22Rv1 (cell line): ENCODE results near the gene CARMIL1.

ENCODE experiments used
- H3K27ac ChIP-seq: fragments of 450-650 bp; 2 replicates; pipeline ENCODE4 v1.5.1; 2017
- CTCF ChIP-seq: fragments of 450-650 bp; IDR thresholded peaks from 2 replicates; pipeline ENCODE4 v1.5.1; 2017; ENCODE audit warnings: mild to moderate bottlenecking
- ZFX ChIP-seq: fragments of 450-650 bp; IDR thresholded peaks from 2 replicates; pipeline ENCODE4 v1.6.1; 2017; ENCODE audit warnings: antibody characterized with exemption, borderline replicate concordance

CARMIL1 gene

GRCh38 chr6:25392372-25392771 is 113.2 kb downstream of the CARMIL1 start:
- TF ChIP-seq ZFX = no peak
- no peak for TF ChIP-seq CTCF
- no peak overlapping the region for H3K27ac ChIP-seq

GRCh38 chr6:25395731-25396130 is 116.6 kb downstream of the CARMIL1 start:
- no peak for TF ChIP-seq ZFX
- no peak for TF ChIP-seq CTCF
- H3K27ac ChIP-seq = no peak overlapping the region

GRCh38 chr6:25397406-25397805 is 118.2 kb downstream of the CARMIL1 start:
- no peak overlapping the region for H3K27ac ChIP-seq
- TF ChIP-seq ZFX (no peak), CTCF (no peak)

GRCh38 chr6:25399885-25400284 is 120.7 kb downstream of the CARMIL1 start:
- TF ChIP-seq ZFX (no peak), CTCF (no peak)
- H3K27ac ChIP-seq = no peak overlapping the region

- no peak overlapping the region for H3K27ac ChIP-seq
- TF ChIP-seq ZFX = no peak
- TF ChIP-seq CTCF = no peak
Measured at GRCh38 chr6:25401711-25402110, 122.5 kb downstream of the CARMIL1 start.

- TF ChIP-seq CTCF = no peak
- no peak for TF ChIP-seq ZFX
- no peak overlapping the region for H3K27ac ChIP-seq
Measured at GRCh38 chr6:25402125-25402524, 123.0 kb downstream of the CARMIL1 start.

- no peak overlapping the region for H3K27ac ChIP-seq
- TF ChIP-seq CTCF (no peak), ZFX (no peak)
Measured at GRCh38 chr6:25403150-25403549, 124.0 kb downstream of the CARMIL1 start.
